GM18858 (cell line): ENCODE measurements around the gene NPPB.

Source experiments
- ATAC-seq: cut with Tn5 transposase; IDR thresholded peaks from one replicate; pipeline ENCODE4 v1.9.1; 2021; ENCODE audit not compliant: unreplicated experiment

NPPB gene

DNA sequence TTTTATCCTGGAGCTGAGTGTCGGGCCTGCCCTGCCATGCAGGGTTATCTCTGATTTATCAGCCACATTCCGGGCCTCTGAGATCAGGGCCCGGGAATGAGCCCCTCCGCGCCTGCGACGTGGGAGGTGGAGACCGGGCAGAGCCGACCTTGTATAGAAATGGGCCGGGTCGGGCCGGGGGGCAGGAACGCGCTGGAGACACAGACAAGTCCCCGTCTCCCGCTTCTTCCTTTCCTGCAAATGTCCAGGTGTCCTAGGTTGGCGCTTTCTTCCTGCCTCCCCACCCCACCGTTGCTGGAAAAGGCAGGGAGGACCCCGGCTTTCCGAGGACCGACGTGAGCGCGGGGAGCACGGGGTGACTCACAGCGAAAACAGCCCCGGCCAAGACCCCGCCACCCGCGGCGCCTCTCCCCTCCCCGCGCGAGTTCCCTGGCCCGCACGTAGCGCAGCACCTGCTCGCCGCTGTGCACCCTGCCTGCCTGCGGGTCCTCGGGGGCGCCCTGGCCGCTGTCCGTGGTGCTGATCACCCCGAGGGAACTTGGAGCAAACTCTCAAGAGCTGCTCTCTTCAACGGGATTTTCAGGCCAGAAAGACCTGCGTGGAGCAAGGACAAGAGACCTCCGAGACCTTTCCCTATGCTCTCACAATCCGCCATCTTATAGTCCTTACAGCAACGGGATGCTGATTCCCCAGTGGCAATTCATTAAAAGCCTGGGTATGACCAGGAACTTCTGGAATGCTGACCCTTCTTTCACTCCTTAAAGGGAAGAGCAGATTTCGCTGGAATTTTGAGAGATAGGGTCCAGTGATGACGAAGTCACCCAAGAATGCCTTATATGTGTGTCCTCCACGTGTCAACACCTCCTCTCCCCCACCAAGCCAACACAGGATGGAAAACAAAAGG is 475 bp upstream of the NPPB start:
- no peak for ATAC-seq

DNA sequence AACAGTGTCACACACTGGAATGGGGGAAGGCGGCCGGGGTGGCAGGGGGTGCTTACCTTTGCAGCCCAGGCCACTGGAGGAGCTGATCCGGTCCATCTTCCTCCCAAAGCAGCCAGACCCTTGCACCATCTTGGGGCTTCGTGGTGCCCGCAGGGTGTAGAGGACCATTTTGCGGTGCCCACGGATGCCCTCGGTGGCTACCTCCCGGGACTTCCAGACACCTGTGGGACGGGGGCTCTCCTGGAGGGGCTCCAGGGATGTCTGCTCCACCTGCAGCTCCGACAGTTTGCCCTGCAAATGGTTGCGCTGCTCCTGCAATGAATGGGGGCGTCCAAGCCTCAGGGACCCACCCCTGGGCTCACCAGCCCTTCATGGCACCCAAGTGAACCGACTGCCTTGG is 587 bp downstream of the NPPB start:
- no peak for ATAC-seq

DNA sequence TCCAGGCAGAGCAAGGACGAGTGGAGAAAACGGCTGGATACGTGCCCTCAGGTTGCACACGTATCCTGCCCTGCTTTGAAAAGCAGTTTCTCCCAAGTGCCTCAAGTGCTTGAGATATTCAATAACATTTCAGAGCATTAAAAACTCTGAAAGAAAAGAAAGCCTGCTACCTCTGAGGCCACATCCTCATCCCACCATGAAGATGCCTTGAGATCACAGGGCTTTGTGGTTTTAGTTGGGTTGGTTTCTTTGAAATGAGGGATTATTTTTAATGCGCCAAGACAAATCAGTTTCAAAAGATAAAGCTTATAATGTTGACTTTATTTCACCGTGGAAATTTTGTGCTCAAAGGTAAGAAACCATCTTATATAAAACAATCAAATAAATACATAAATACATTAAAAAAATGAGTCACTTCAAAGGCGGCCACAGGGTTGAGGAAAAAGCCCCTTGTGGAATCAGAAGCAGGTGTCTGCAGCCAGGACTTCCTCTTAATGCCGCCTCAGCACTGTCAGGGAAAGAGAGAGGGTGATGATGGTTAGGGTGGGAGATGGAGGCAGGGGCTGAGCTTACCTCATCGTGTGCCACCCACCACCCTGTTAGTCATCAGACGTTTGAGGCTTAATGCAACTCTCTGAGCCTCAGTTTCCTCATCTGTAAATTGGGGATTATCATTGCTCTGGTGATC is 1.4 kb downstream of the NPPB start:
- no peak for ATAC-seq

DNA sequence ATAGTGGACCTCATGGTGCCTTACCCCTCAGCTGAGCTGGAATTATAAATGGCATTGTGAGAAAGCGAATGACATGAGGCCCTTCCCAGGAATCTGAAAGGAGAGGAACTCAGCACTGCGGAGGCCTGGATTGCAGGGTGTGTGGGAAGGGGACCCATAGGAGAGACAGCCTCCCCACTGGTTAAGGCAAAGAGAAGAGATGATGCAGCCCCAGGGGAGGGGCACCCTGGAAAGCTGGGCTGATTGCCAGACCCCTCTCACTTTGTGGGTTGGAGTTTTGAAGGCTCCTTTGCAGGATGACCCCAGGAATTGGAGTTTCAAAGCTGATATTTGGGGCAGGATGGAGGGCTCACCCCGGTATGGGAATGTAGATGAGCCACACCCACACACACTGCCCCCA is 2.0 kb downstream of the NPPB start:
- ATAC-seq: no peak

DNA sequence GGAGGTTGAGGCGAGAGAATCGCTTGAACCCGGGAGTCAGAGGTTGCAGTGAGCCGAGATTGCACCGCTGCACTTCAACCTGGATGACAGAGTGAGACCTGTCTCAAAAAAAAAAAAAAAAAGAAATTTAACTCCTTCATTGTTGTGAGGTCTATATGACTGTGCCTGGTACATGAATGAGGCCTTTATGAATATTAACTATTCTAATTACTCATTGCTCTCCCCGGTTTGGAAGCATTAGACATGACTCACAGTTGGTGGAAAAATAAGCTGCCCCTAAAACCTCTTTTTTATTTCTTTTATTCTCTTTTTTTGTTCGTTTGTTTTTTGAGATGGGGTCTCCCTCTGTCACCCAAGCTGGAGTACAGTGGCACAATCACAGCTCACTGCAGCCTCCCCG is 3.3 kb downstream of the NPPB start:
- no peak for ATAC-seq

DNA sequence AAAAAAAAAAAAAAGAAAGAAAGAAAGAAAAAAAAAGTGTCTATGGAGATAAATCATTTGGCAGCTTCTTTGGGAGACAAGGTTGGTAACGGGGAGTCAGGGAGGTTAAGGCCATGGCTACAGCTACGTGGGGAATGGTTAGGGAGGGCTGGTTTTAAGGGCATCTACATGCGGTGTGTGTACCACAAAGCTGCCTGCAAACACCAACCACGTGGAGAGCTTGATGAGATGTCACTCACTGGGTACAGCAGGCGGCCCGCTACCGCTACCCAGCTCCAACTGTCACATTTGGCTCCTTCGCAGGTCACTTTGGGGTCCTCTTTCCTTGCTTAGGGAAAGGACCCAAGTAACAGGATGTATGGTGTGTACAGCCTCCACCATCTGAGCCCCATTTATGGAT is 4.2 kb downstream of the NPPB start:
- ATAC-seq: no peak

DNA sequence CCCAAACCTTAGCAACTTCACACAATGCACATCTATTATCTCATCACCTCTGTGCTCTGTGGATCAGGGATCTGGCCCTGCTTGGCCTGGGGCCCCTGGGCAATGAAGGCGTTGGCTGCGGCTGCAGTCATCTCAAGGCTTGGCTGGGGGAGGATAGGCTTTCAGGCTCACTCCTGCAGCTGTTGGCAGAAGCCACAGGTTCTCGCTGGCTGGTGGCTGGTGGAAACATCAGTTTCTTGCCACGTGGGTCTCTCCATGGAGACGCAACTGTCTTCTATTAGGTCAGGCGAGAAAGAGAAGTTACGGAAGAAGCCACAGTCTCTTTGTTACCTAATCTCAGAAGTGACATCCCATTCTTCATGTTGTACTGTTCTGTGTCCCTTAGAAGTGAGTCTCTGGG is 7.6 kb downstream of the NPPB start:
- ATAC-seq: no peak

DNA sequence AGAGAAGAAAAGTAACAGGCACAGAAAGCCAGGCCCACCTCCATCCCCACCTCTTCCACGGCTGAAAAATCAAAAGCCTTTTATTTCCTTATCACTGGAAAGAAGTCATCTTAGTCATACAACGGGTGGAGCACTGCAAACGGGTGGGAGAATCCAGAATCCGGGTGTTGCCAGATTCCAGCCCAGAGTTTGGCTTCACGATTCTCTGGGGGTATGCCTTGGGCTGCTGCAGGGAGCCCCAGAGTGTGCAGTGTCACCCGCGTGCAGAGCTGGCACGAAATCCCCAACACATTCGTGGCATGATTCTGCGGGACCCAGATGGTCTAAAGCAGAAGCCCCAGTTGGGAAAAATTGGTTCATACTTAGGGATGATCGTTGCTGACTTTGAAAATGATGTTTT is 8.6 kb downstream of the NPPB start:
- ATAC-seq: no peak

DNA sequence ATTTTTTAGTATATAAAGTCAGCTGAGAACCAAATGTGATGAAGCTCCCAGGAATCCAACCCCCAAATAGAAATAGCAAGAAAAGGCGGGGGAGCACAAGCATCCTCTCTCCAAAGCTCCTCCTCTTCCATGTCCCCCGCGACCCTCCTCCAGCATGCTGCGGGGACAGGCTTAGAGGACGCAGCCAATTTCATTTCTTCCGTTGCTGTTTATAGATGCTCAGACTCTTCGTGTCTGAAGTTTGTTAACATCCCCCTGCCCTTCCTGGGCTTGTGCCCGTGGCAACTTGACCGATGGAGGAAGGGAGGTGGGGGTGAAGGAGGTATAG is 10.4 kb downstream of the NPPB start:
- no peak for ATAC-seq

DNA sequence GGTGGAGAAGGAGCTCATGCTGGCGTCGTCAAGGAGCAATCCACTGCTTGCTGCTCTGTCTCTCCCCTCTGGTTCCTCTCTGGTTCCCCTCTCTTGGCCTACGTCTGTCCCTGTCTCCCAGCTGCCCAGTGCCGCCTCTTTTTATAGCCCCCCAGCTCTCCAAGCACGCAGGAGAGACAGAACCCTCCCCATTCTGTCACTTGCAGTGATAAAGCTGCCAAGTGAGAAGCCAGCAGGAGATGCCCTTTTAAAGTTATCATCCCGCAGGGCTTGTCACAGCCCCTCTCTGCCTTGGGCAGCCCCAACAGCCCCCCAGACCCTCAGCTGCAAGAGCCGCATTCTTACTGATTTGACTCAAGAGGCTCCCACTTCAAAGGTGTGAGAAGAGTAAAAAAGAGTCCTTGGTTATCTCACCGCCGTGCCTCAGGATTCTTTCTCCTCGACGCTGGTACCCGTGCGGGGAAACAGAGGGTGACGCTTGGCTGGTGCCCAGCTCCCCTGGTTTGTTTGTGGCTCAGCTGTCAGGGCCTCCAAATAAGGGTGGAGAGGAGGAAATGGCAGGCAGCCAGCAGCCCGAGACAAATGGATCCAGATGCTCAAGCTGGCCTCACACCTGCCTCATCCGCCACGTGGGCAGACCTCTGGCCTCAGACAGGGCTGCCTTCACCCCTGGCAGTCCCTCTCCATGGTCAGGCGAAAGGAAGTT is 10.9 kb downstream of the NPPB start, which contains the start of gene NPPA:
Gene NPPA, minus strand, starts transcription at position 117 of the 706 bp plus-strand sequence. Its CDS starts 99 bp downstream, at position 18.
- no peak for ATAC-seq

DNA sequence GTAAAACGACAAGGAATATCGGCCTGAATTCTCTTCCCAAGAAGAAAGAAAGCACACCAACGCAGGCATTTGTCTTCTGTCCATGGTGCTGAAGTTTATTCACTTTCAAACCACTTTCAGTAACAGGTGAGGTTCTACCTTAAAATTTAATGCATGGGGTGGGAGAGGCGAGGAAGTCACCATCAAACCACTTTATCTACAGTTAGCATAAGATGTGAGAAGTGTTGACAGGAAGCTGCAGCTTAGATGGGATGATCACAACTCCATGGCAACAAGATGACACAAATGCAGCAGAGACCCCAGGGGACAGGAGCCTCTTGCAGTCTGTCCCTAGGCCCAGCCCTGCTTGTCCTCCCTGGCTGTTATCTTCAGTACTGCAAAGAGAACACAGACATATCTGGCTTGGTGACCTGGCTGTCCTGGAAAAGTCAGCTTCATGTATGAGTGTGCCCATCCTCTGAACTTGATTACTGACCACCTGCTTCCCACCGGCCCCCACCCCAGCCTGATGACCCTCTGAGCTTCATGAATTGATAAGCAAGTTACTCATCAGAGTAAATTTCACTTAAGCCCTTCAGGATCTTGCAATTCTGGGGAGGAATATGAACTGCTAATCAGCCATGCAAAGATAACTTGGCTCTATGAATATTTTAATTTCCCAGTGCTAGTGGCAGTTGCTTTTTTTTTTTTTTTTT is 13.0 kb downstream of the NPPB start:
- ATAC-seq: no peak

DNA sequence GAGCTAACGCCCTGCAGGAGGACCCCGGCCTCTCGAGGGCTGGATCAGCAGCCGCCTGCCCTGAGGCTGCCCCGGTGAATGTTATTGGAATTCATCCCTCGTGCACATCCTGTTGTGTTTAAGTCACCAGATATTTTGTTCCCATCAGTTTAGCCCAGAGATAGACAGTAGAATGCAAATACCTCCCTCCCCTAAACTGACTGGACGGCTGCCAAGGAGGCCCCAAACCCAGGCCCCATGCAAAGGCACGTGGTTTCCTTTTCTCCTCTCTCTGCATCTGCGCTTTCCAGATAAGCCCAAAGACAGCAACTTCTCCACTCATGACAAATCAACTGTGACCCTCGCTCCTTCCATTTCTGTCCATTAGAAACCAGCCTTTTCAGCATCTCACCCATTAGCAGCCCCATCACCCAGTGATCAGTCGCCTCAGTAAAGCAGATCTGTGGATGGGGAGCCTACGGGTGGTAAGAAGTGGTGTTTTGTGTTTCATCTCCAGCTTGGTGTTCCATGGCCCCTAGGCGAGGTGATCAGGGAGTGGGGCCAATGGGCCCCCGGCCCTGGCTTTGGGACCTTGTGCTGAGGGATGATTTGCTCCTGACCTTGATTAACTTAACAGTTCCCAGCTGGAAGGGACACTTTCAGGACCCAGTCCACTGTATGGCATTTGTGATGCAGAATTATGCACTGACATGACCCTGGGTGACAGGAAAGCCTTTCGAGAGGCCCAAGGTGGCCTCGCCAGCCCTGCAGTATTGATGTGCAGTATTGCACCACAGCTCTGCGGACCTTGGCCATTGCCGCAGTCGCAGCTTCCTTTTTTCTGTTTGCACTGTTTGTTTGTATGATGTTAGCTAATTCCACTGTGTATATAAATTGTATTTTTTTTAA is 16.3 kb downstream of the NPPB start:
- no peak for ATAC-seq

DNA sequence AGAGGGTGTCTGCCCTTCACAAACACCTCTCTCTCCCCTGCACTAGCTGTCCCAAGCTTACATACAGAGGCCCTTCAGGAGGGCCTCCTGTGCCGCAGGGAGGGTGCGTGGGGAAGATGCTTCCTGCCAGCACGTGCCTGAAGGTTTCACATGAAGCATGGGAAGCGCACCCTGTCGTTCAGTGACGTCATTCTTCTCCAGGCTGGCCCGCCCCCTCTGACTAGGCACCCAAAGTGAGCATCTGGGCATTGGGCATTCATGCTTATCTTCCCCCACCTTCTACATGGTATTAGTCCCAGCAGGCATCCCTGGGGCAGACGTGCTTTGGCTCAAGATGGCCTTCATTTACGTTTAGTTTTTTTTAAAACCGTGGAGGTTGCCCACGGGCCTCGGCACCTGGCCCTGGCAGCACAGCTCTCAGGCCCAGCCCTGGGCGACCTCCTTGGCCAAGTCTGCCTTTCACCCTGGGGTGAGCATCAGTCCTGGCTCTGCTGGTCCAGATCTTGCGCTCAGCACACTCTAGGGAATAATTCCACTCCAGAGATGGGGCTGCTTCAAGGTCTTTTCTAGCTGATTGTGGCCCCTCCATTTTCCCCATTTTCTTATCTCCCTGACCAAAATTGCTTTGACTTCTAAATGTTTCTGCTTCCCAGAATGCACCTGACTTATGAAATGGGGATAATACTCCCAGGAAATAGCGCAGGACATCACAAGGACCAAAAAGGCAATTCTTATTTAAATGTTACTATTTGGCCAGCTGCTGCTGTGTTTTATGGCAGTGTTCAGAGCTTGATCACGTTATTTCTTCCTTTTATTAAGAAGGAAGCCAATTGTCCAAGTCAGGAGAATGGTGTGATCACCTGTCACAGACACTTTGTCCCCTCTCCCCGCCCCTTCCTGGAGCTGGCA is 17.2 kb downstream of the NPPB start:
- no peak for ATAC-seq

DNA sequence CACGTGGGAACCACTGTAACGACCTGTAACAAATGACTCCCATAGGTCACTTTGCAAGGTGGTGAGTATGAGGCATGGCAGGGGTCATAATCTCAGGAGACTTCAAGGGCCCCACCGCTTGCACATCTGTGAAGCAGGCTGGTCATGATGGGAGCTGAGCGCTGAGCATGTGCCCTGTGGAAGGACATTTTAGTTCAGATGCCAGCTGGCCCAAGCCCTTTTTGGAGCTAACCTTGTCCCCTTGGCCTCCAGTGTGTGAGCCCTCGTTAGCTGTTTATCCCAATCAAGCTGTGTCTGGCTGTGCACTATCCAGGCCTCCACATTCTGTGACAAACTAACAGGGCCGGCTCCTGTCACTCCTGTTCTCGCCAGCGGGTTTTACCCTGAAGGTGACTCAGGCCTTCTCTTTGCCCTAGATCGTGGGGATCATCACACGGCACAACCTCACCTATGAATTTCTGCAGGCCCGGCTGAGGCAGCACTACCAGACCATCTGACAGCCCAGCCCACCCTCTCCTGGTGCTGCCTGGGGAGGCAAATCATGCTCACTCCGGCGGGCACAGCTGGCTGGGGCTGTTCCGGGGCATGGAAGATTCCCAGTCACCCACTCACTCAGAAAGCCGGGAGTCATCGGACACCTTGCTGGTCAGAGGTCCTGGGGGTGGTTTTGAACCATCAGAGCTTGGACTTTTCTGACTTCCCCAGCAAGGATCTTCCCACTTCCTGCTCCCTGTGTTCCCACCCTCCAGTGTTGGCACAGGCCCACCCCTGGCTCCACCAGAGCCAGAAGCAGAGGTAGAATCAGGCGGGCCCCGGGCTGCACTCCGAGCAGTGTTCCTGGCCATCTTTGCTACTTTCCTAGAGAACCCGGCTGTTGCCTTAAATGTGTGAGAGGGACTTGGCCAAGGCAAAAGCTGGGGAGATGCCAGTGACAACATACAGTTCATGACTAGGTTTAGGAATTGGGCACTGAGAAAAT is 18.7 kb downstream of the NPPB start:
- ATAC-seq: no peak

DNA sequence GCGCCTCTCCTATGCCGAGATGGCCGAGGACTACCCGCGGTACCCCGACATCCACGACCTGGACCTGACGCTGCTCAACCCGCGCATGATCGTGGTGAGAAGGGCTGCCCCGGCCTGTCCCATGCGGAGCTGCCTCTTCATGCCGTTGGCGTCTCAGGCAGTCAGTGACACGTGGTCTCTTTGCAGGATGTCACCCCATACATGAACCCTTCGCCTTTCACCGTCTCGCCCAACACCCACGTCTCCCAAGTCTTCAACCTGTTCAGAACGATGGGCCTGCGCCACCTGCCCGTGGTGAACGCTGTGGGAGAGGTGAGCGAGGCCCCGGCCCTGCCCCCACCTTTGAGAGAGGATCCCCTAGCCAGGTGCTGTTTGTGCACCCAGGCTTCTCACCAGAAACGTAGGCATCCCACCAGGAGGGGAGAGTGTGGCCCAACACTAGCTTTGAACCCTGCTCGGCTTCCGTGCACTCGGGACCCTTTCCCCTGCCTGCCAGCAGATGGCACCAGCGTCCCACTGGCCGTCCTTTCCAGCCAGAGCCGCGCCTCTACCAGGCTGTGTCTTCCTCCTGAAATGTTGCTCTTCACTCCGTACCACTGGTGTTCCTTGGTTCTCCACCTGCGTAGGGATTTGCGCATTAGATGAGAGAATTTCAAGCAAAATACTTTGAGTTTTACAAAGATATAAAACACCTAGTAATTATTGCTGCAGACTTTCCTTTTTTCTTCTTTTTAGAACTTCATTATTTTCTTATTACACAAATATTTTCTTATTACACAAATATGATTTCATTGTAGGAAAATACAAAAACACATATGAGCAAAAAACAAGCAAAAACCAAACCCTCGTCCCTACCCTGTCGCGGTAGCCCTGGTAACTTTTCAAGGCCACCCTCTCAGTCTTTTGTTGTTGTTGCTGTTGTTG is 20.1 kb downstream of the NPPB start:
- ATAC-seq: no peak

DNA sequence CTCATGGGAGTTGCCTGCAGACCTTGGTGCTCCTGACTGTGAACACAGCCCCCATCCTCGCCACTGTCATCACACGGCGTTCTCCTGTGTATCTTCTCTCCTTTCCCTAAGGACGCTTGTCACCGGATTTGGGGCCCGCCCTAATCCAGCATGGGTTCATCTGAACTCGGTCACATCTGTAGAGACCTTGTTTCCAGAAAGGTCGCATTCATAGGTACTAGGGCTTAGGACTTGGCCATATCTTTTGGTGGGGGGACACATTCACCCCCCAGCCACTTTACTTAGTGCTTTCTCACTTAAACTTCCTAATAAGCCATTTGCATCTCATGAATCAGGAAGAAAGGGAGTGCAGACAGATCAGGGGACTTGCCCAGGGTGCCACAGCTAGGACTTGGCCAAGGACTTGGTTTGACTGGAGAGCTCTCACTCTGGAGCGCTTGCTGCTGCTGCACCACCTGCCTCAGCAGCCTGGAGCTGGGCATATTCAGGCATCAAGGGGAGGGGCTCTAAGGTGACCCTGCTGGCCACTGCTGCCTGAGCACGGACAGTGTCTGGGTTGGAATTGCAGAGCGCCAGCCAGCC is 20.9 kb downstream of the NPPB start:
- no peak for ATAC-seq
